ENCODE data around the gene CHST7.

Gene CHST7

GRCh38 chrX:46573892-46574773 is 568 bp downstream of the CHST7 start:
- peak; percentile 58 for DNase-seq

DNA sequence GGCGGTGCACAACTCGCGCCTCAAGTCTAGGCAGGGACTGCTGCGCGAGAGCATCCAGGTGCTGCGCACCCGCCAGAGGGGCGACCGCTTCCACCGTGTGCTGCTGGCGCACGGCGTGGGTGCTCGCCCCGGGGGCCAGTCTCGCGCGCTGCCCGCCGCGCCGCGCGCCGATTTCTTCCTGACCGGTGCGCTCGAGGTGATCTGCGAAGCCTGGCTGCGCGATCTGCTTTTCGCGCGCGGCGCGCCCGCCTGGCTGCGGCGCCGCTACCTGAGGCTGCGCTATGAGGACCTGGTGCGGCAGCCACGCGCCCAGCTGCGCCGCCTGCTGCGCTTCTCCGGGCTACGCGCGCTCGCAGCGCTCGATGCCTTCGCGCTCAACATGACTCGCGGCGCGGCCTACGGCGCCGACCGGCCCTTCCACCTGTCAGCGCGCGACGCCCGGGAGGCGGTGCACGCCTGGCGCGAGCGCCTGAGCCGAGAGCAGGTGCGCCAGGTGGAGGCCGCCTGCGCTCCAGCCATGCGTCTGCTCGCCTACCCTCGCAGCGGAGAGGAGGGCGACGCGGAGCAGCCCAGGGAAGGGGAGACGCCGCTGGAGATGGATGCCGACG is 1.3 kb downstream of the CHST7 start:
- peak; percentile 52 for DNase-seq

DNA sequence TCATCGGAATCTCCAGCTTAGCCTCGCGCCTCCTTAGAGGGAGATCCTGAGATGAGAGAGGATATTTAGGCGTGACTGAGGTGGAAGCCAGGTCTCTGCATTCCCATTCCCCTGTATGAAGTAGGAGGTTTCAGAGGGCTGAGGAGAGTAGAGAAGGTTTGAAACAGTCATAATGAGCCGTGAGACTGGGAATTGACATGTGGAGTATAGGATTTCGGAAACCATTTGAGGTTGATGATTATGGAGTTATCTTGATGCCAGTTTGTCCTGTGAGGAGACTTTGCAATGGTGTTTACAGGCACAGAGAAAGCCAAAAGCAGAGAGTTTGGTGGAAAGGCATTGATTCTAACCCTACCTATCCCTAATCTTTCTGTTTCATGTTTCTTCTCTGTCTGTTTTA is 2.0 kb downstream of the CHST7 start:
- DNase-seq, result no peak

GRCh38 chrX:46575991-46576392 is 2.4 kb downstream of the CHST7 start:
- DNase-seq, result no peak

DNA sequence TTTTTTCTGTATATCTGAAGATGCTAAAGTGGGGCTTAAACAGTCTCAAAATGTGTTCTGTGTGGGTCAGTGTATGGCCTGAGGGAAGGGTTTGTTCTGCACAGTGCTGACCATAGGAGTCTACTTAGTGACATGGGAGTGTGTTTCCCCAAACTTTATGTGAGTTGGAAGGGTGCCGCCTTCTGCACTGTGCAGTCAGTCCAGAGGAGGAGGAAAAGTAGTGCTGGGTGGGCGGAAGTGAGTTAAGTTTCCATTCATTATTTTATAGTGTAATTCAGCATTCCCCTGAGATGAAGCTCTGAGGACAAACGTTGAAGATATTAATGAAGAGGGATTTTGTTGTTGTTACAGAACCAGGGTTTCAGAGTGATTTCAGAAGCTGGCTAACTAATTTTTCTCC is 2.9 kb downstream of the CHST7 start:
- DNase-seq, result no peak

- DNase-seq, result no peak
Observed at GRCh38 chrX:46577221-46578005, 3.8 kb downstream of the CHST7 start.

- no peak for DNase-seq
Observed at GRCh38 chrX:46579250-46579649, 5.7 kb downstream of the CHST7 start.

DNA sequence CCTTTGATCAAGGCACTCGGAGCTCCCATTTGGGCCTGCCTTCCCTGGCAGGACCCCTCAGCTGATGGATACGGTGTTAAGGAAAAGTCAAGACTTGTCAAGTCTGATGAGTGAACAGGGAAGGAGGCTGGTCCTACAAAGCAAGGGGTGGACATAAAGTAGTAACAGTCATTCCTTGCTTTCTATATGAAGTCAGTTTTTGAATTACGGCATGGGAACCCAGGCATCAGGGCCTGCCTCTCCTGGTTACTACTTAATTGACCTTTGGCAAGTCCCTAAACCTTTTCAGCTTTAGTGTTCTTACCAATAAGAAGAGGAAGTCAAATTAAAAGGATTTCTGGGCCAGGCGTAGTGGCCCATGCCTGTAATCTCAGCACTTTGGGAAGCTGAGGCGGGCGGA is 7.0 kb downstream of the CHST7 start:
- DNase-seq, result no peak

DNA sequence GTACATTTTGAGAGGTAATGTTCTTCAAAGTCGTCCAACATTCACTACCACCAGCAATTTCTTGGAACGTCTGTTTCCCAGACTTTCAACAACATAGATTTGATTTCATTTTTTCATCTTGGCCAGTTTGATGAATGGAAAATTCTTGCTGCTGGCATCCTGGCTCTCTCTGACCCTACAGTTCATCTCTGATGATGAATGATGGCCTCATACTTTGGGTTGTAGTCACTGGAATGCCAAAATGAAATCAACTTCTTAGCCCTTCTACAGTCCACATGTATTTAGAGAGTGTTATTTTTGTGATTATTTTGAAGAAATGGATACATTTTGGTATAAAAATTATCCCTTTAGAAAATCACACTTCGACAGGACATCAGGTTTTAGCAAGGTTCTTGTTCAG is 8.8 kb downstream of the CHST7 start:
- DNase-seq, result no peak

DNA sequence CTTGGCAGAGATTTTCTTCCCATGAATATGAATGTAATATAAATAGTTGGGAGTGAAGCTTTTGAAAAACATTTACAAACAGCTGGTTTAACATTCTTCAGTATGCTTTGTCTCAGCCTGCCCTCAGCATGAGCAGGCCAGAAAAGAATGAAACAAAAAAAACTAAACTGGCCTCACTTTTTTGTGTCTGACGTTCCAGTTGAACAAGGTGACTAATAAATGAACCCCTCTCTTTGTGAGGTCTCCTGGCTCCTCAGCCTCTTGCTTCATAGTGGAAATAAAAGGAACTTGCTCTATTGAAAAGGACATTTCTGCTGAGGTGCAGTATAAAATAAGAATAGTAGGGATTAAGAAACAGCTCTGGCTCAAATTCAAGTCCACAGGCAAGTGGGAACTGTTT is 9.4 kb downstream of the CHST7 start:
- no peak for DNase-seq

DNA sequence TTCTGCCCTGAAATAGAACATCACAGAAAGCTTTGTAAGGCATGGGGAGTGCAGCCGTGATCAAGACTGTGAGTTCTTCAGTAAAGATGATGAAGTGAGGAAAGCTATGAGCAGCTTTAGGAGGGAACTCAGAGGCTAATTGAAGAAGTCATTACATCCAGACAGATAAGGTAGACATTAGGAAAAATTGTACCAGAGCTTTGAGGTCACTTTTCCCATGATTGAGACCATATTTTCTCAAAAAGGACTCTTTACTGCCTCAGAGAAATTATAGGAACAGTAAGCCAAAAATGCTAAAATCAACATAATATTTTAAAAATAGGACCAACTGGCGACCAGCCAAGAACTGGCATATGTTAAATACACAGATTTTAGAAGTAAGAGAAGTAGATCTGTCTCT is 11.2 kb downstream of the CHST7 start:
- DNase-seq, result no peak

DNA sequence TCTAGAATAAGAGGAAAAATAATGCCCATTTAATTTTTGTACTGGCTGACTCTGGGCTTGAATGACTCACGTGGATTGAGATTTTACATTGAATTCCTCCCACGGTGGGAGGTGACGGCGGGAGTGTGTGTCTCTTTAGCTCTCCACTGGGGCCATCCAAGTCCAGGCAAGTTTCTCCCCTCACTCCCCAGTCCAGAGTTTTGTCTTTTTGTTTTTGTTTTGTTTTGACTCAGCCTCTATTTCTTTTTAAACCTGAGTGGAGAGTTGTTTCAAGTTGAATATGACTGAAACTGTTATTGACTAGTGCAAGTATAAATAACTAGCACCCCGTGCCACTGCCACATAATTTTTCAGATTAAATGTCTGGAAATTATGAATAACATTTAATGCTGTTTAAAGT is 13.6 kb downstream of the CHST7 start:
- peak; percentile 13 for DNase-seq

GRCh38 chrX:46587753-46588171 is 14.2 kb downstream of the CHST7 start:
- no peak for DNase-seq

- DNase-seq, result peak; percentile 39
Observed at GRCh38 chrX:46588263-46588662, 14.7 kb downstream of the CHST7 start.

GRCh38 chrX:46589977-46590723 is 16.6 kb downstream of the CHST7 start:
- no peak for DNase-seq

GRCh38 chrX:46595084-46595483 is 21.5 kb downstream of the CHST7 start:
- no peak for DNase-seq

- DNase-seq, result no peak
Observed at GRCh38 chrX:46597208-46597607, 23.6 kb downstream of the CHST7 start.

DNA sequence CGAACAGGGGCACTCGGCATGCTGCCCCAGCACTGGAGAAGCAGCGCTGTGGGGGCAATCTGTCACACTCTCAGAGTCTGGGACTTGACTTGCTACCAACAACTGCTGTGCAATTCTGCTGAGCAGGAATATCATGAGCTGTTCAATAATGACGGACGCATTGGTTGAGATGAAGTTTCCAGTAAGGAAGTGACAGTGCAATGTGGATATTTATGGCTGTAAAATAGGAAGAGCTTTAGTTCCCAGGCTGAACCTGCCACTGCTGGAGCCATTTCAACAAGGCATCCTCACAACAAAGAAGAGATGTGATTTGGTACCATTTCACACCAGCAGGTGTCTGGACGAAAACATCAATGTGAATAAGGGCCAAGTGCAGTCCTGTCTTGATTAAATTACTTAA is 24.2 kb downstream of the CHST7 start:
- DNase-seq, result no peak

DNA sequence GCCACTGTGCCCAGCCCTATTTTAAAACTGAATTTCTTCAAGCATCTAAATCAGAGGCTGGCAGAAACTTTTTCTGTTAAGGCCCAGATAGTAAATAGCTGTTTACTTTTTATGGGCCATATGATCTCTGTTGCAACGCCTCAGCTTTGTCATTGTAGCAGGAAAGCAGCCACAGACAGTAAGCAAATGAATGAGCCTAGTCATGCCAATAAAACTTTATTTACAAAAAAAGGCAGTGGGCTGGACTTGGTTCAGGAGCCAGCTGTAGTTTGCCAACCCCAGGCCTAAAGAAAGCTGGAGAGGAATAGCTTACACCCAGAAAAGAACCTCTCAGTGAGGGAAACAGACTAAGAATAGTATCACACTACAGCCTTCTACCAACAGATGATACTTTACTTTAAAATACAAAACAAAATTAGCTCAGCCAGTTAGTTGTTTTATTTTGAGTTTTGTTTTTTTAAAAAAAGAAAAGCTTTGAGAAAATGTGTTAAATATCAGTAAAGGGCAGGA is 25.5 kb downstream of the CHST7 start:
- no peak for DNase-seq

- no peak for DNase-seq
Observed at GRCh38 chrX:46601283-46601682, 27.7 kb downstream of the CHST7 start.

GRCh38 chrX:46602468-46603102 is 29.0 kb downstream of the CHST7 start:
- DNase-seq, result no peak

DNA sequence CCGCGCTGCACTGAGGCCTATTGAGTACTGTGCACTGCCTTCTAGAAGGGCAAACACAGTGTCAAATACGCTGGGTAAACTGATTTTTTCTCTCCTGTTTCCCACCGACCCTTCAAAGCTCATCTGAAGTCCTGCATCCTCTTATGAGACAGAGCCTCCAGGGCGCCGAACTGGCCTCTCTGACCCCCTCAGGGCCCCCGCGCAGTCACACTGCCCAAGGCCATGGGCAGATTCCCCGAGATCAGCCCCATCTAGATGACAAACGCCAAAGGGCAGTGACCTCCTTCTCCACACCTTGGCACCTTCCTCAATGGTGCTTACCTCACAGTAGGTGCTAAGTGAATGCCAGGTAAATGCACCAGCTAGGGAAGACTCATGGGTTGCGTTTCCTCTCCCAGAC is 34.4 kb downstream of the CHST7 start:
- no peak for DNase-seq
